ENCODE measurements around the gene DCBLD2. TPM values are rescaled to one million over a fixed set of nuclear protein-coding genes. Genes with fewer than 3 reads are reported as not detected.
A peak's percentile ranks its signal among the peaks of the same experiment; 100 is the strongest.

The DCBLD2 gene
- total RNA-seq, 6 donors from 2014 or later: 20.4 to 42.8 (median 27.8) TPM

- ATAC-seq (ENCODE audit: low FRiP score in 2 of 2) (no peak), DNase-seq (no peak)
- Histone ChIP-seq H3K4me3 (no peak overlapping the region), H3K9me3 (no peaks in the 10 kb centered on the region), H3K36me3 (no peaks in the 10 kb centered on the region), H3K27ac (no peak overlapping the region), H3K4me1 (no peaks in the 10 kb centered on the region), H3K27me3 (no peaks in the 10 kb centered on the region)
- TF ChIP-seq EP300 (IDR thresholded peaks at IDR 0.05) (no peak), CTCF (IDR thresholded peaks at IDR 0.05) (no peak), POLR2AphosphoS5 (IDR thresholded peaks at IDR 0.05) (no peak), POLR2A (IDR thresholded peaks at IDR 0.05) (no peak)
- WGBS, 2 donors: 82 to 84% methylated on average over 1 of the region's 1 CpG
Measured at GRCh38 chr3:98912448-98912847, 11.0 kb upstream of the DCBLD2 start.

GRCh38 chr3:98906230-98906629, 4.7 kb upstream of the DCBLD2 start:
- TF ChIP-seq CTCF (IDR thresholded peaks at IDR 0.05) (no peak), EP300 (IDR thresholded peaks at IDR 0.05) (no peak), POLR2AphosphoS5 (IDR thresholded peaks at IDR 0.05) (no peak), POLR2A (IDR thresholded peaks at IDR 0.05) (no peak)
- ATAC-seq (ENCODE audit: low FRiP score in 2 of 2): no peak
- H3K4me1 ChIP-seq: peaks cover 0 to 7% (median 5%) of the 10 kb centered on the region in 4 donors
- H3K36me3 ChIP-seq: no peaks in the 10 kb centered on the region
- no peaks in the 10 kb centered on the region for H3K27me3 ChIP-seq
- no peak overlapping the region for H3K4me3 ChIP-seq
- H3K27ac ChIP-seq: no peak overlapping the region
- H3K9me3 ChIP-seq: no peaks in the 10 kb centered on the region
- DNase-seq: no peak
- 79 to 81% methylated on average over 1 of the region's 1 CpG for WGBS, 2 donors

- TF ChIP-seq CTCF (IDR thresholded peaks at IDR 0.05): no peak
- TF ChIP-seq EP300 (IDR thresholded peaks at IDR 0.05): no peak
- no peak for TF ChIP-seq POLR2AphosphoS5 (IDR thresholded peaks at IDR 0.05)
- no peak for TF ChIP-seq POLR2A (IDR thresholded peaks at IDR 0.05)
- Histone ChIP-seq H3K27me3 (no peaks in the 10 kb centered on the region), H3K27ac (no peak overlapping the region), H3K4me3 (no peak overlapping the region), H3K4me1 (peaks cover 7 to 27% (median 13%) of the 10 kb centered on the region in 4 donors), H3K9me3 (no peaks in the 10 kb centered on the region), H3K36me3 (no peaks in the 10 kb centered on the region)
- DNase-seq (no peak), ATAC-seq (ENCODE audit: low FRiP score in 2 of 2) (no peak)
- 84 to 91% methylated on average over 11 of the region's 11 CpGs for WGBS, 2 donors
Measured at GRCh38 chr3:98903705-98904481, 2.4 kb upstream of the DCBLD2 start.

GRCh38 chr3:98903099-98903498, 1.6 kb upstream of the DCBLD2 start:
- Histone ChIP-seq H3K9me3 (no peaks in the 10 kb centered on the region), H3K4me3 (no peak overlapping the region), H3K27me3 (no peaks in the 10 kb centered on the region), H3K27ac (no peak overlapping the region), H3K4me1 (peaks cover 7 to 27% (median 13%) of the 10 kb centered on the region in 4 donors), H3K36me3 (no peaks in the 10 kb centered on the region)
- TF ChIP-seq EP300 (IDR thresholded peaks at IDR 0.05): no peak
- no peak for TF ChIP-seq POLR2A (IDR thresholded peaks at IDR 0.05)
- no peak for TF ChIP-seq CTCF (IDR thresholded peaks at IDR 0.05)
- no peak for TF ChIP-seq POLR2AphosphoS5 (IDR thresholded peaks at IDR 0.05)
- WGBS, 2 donors: 73 to 74% methylated on average over 3 of the region's 3 CpGs
- no peak for ATAC-seq (ENCODE audit: low FRiP score in 2 of 2)
- DNase-seq: no peak

- ATAC-seq (ENCODE audit: low FRiP score in 2 of 2): no peak
- 29 to 33% methylated on average over 4 of the region's 4 CpGs for WGBS, 2 donors
- no peak for TF ChIP-seq EP300 (IDR thresholded peaks at IDR 0.05)
- no peak for TF ChIP-seq POLR2A (IDR thresholded peaks at IDR 0.05)
- TF ChIP-seq POLR2AphosphoS5 (IDR thresholded peaks at IDR 0.05): no peak
- no peak for TF ChIP-seq CTCF (IDR thresholded peaks at IDR 0.05)
Measured at GRCh38 chr3:98902351-98902740, 851 bp upstream of the DCBLD2 start.

More at GRCh38 chr3:98902351-98902740, 851 bp upstream of the DCBLD2 start:
- Histone ChIP-seq H3K27ac (peak overlapping the region; percentile 66 to 89 (median 84)), H3K36me3 (no peaks in the 10 kb centered on the region), H3K9me3 (no peaks in the 10 kb centered on the region), H3K4me3 (peak overlapping the region in 3 of 4 donors; percentile 90 to 99 (median 98)), H3K27me3 (no peaks in the 10 kb centered on the region), H3K4me1 (peaks cover 7 to 27% (median 13%) of the 10 kb centered on the region in 4 donors)
- no peak for DNase-seq

Data from upper lobe of left lung (tissue), 6 donors.